ENCODE data around the gene ATP2B2.

ATP2B2 gene

GRCh38 chr3:10509325-10509724 lies 3.9 kb upstream of the ATP2B2 start:
- Histone ChIP-seq H3K79me1 (ENCODE audit: low read depth, low read length) (no peaks in the 10 kb centered on the region), H3K9me3 (replicated peaks in 1 of 2; ENCODE audit: control insufficient read depth in 2 of 2, insufficient read depth in 1 of 2, low read depth in 1 of 2, low read length in 2 of 2) (no peaks in the 10 kb centered on the region)
- no CpG with 5 or more reads among the region's 7 CpGs for WGBS, 2 donors (ENCODE audit: extremely low coverage in 2 of 2, insufficient read length in 2 of 2, insufficient replicate concordance in 1 of 2)

DNA sequence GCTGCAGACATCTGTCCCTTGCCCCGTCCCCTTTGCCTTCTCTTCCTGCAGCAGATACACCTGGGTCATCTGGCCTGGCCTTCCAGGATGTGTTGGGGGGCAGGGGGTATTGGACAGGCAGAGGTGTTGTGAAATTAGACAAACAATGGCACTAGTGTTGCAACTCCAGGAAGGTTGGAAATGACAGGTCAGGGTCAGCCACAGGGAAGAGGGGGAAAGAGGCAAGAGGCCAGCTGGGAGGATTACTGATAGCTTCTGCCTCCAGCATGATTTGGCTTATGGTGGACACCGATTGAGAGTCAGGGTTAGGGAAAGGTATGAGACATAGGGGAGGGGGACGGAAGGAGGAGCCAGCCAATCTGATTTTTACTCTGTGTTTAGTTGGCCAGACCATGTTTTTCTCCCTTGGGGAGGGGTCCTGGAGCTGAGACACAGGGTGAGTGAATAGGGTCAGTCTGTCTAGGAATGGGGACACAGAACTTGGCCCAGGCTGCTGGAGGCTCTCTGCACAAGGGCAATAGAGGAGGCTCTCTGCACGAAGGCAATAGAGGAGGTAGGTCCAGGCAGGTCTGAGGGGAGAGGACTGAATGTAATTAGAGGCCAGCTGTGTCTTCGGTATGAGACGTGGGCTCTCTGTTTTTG lies 3.4 kb upstream of the ATP2B2 start:
- peaks cover 0 to 52% (median 14%) of the 10 kb centered on the region in 3 experiments for H3K27me3 ChIP-seq (ENCODE audit: control insufficient read depth in 3 of 3, insufficient read depth in 3 of 3, low read depth in 1 of 3, low read length in 3 of 3)
- no peak overlapping the region for H4K8ac ChIP-seq (ENCODE audit: low read depth, low read length)
- WGBS, 2 donors (ENCODE audit: extremely low coverage in 2 of 2, insufficient read length in 2 of 2, insufficient replicate concordance in 1 of 2) = no CpG with 5 or more reads among the region's 6 CpGs
- H3K4me2 ChIP-seq (ENCODE audit: insufficient read depth, low read length, poor library complexity, severe bottlenecking) = no peak overlapping the region
- H3K23ac ChIP-seq (ENCODE audit: low read depth, low read length, poor library complexity) = no peak overlapping the region
- H4K91ac ChIP-seq (ENCODE audit: low read depth, low read length, poor library complexity) = no peak overlapping the region
- no peak overlapping the region for H2BK12ac ChIP-seq (ENCODE audit: low read length)
- no peak overlapping the region for H3K4ac ChIP-seq (ENCODE audit: low read length)
- no peak overlapping the region for H3K4me3 ChIP-seq (ENCODE audit: low read length in 2 of 2)
- H3K9ac ChIP-seq (ENCODE audit: low read depth, low read length, poor library complexity) = no peak overlapping the region
- no peak overlapping the region for H3K27ac ChIP-seq (replicated peaks; ENCODE audit: low read length)
- DNase-seq (ENCODE audit: low spot score) = no peak
- no peak overlapping the region for H3K14ac ChIP-seq (ENCODE audit: low read length)
- H3K18ac ChIP-seq (ENCODE audit: low read length) = no peak overlapping the region
- H3K79me1 ChIP-seq (ENCODE audit: low read depth, low read length) = no peaks in the 10 kb centered on the region
- H2AFZ ChIP-seq (ENCODE audit: low read length) = no peak overlapping the region
- no peak overlapping the region for H2BK15ac ChIP-seq (ENCODE audit: low read length)
- H3K9me3 ChIP-seq (replicated peaks in 1 of 2; ENCODE audit: control insufficient read depth in 2 of 2, insufficient read depth in 1 of 2, low read depth in 1 of 2, low read length in 2 of 2) = peaks cover 0 to under 1% of the 10 kb centered on the region in 2 donors
- H2BK5ac ChIP-seq (ENCODE audit: low read length) = no peak overlapping the region
- no peak overlapping the region for H2BK120ac ChIP-seq (ENCODE audit: low read depth, low read length)
- no peaks in the 10 kb centered on the region for H3K36me3 ChIP-seq (replicated peaks in 1 of 2; ENCODE audit: control insufficient read depth in 2 of 2, insufficient read depth in 2 of 2, low read length in 2 of 2)
- no peak overlapping the region for H2AK5ac ChIP-seq (ENCODE audit: low read depth, low read length)
- peaks cover 0 to 14% of the 10 kb centered on the region in 2 donors for H3K4me1 ChIP-seq (ENCODE audit: control insufficient read depth in 2 of 2, insufficient read depth in 1 of 2, low read depth in 1 of 2, low read length in 2 of 2)

More at GRCh38 chr3:10509325-10509724, 3.9 kb upstream of the ATP2B2 start:
- Histone ChIP-seq H4K8ac (ENCODE audit: low read depth, low read length) (no peak overlapping the region), H2BK120ac (ENCODE audit: low read depth, low read length) (no peak overlapping the region), H3K23ac (ENCODE audit: low read depth, low read length, poor library complexity) (no peak overlapping the region), H3K36me3 (replicated peaks in 1 of 2; ENCODE audit: control insufficient read depth in 2 of 2, insufficient read depth in 2 of 2, low read length in 2 of 2) (no peaks in the 10 kb centered on the region), H3K18ac (ENCODE audit: low read length) (no peak overlapping the region), H3K27ac (replicated peaks; ENCODE audit: low read length) (no peak overlapping the region), H2AFZ (ENCODE audit: low read length) (no peak overlapping the region), H2BK15ac (ENCODE audit: low read length) (peak overlapping the region; percentile 9), H2AK5ac (ENCODE audit: low read depth, low read length) (peak overlapping the region; percentile 47), H3K9ac (ENCODE audit: low read depth, low read length, poor library complexity) (no peak overlapping the region), H4K91ac (ENCODE audit: low read depth, low read length, poor library complexity) (no peak overlapping the region), H3K4ac (ENCODE audit: low read length) (no peak overlapping the region), H3K4me3 (ENCODE audit: low read length in 2 of 2) (no peak overlapping the region), H3K4me1 (ENCODE audit: control insufficient read depth in 2 of 2, insufficient read depth in 1 of 2, low read depth in 1 of 2, low read length in 2 of 2) (peaks cover 0 to 14% of the 10 kb centered on the region in 2 donors), H3K27me3 (ENCODE audit: control insufficient read depth in 3 of 3, insufficient read depth in 3 of 3, low read depth in 1 of 3, low read length in 3 of 3) (peaks cover 0 to 46% (median 14%) of the 10 kb centered on the region in 3 experiments), H2BK5ac (ENCODE audit: low read length) (peak overlapping the region; percentile 19), H2BK12ac (ENCODE audit: low read length) (no peak overlapping the region), H3K14ac (ENCODE audit: low read length) (no peak overlapping the region), H3K4me2 (ENCODE audit: insufficient read depth, low read length, poor library complexity, severe bottlenecking) (no peak overlapping the region)
- no peak for DNase-seq (ENCODE audit: low spot score)

GRCh38 chr3:10508235-10508618 lies 2.8 kb upstream of the ATP2B2 start:
- Histone ChIP-seq H2AFZ (ENCODE audit: low read length) (no peak overlapping the region), H4K8ac (ENCODE audit: low read depth, low read length) (no peak overlapping the region), H4K91ac (ENCODE audit: low read depth, low read length, poor library complexity) (no peak overlapping the region), H3K27me3 (ENCODE audit: control insufficient read depth in 3 of 3, insufficient read depth in 3 of 3, low read depth in 1 of 3, low read length in 3 of 3) (peaks cover 0 to 57% (median 16%) of the 10 kb centered on the region in 3 experiments), H3K9ac (ENCODE audit: low read depth, low read length, poor library complexity) (no peak overlapping the region), H3K27ac (replicated peaks; ENCODE audit: low read length) (no peak overlapping the region), H3K79me1 (ENCODE audit: low read depth, low read length) (no peaks in the 10 kb centered on the region), H2BK120ac (ENCODE audit: low read depth, low read length) (no peak overlapping the region), H3K4me1 (ENCODE audit: control insufficient read depth in 2 of 2, insufficient read depth in 1 of 2, low read depth in 1 of 2, low read length in 2 of 2) (peaks cover 0 to 14% of the 10 kb centered on the region in 2 donors), H3K4ac (ENCODE audit: low read length) (no peak overlapping the region), H3K18ac (ENCODE audit: low read length) (no peak overlapping the region), H2BK12ac (ENCODE audit: low read length) (no peak overlapping the region), H3K4me2 (ENCODE audit: insufficient read depth, low read length, poor library complexity, severe bottlenecking) (no peak overlapping the region), H2AK5ac (ENCODE audit: low read depth, low read length) (no peak overlapping the region), H3K4me3 (ENCODE audit: low read length in 2 of 2) (no peak overlapping the region), H3K14ac (ENCODE audit: low read length) (no peak overlapping the region), H3K23ac (ENCODE audit: low read depth, low read length, poor library complexity) (no peak overlapping the region), H3K9me3 (replicated peaks in 1 of 2; ENCODE audit: control insufficient read depth in 2 of 2, insufficient read depth in 1 of 2, low read depth in 1 of 2, low read length in 2 of 2) (peaks cover 0 to 2% of the 10 kb centered on the region in 2 donors), H3K36me3 (replicated peaks in 1 of 2; ENCODE audit: control insufficient read depth in 2 of 2, insufficient read depth in 2 of 2, low read length in 2 of 2) (no peaks in the 10 kb centered on the region), H2BK15ac (ENCODE audit: low read length) (no peak overlapping the region), H2BK5ac (ENCODE audit: low read length) (no peak overlapping the region)
- no peak for DNase-seq (ENCODE audit: low spot score)
- WGBS, 2 donors (ENCODE audit: extremely low coverage in 2 of 2, insufficient read length in 2 of 2, insufficient replicate concordance in 1 of 2) = no CpG with 5 or more reads among the region's 3 CpGs

DNA sequence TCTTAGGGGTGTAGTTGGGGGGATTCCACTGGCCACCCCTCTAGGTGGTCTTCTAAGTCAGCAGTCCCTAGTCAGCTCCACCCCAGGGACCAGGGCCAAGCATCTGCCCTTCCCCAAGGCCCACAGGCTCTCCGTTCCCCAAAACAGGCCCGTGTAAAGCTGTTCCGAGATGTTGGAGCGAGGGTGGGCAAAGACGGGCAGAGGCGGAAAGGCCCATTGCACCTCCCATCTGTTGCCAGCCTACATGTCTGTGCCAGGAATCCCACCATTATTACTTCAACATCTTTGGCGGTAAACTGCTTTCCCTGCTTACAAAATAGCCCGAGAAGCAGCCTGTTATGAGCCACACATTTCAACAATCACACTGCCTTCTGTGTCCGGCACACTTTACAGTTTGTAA lies 1.9 kb upstream of the ATP2B2 start:
- H2AK5ac ChIP-seq (ENCODE audit: low read depth, low read length) = peak overlapping the region; percentile 95
- H3K4me3 ChIP-seq (ENCODE audit: low read length in 2 of 2) = no peak overlapping the region
- no peaks in the 10 kb centered on the region for H3K36me3 ChIP-seq (replicated peaks in 1 of 2; ENCODE audit: control insufficient read depth in 2 of 2, insufficient read depth in 2 of 2, low read length in 2 of 2)
- H3K9ac ChIP-seq (ENCODE audit: low read depth, low read length, poor library complexity) = no peak overlapping the region
- no peak overlapping the region for H3K4me2 ChIP-seq (ENCODE audit: insufficient read depth, low read length, poor library complexity, severe bottlenecking)
- no peak overlapping the region for H2BK120ac ChIP-seq (ENCODE audit: low read depth, low read length)
- H3K27me3 ChIP-seq (ENCODE audit: control insufficient read depth in 3 of 3, insufficient read depth in 3 of 3, low read depth in 1 of 3, low read length in 3 of 3) = peaks cover 0 to 66% (median 16%) of the 10 kb centered on the region in 3 experiments
- no peak overlapping the region for H3K14ac ChIP-seq (ENCODE audit: low read length)
- no peaks in the 10 kb centered on the region for H3K79me1 ChIP-seq (ENCODE audit: low read depth, low read length)
- no peak overlapping the region for H2BK12ac ChIP-seq (ENCODE audit: low read length)
- peak overlapping the region; percentile 54 for H3K18ac ChIP-seq (ENCODE audit: low read length)
- H3K27ac ChIP-seq (replicated peaks; ENCODE audit: low read length) = no peak overlapping the region
- no peak overlapping the region for H3K23ac ChIP-seq (ENCODE audit: low read depth, low read length, poor library complexity)
- no peak overlapping the region for H4K91ac ChIP-seq (ENCODE audit: low read depth, low read length, poor library complexity)
- H3K4me1 ChIP-seq (ENCODE audit: control insufficient read depth in 2 of 2, insufficient read depth in 1 of 2, low read depth in 1 of 2, low read length in 2 of 2) = peaks cover 0 to 14% of the 10 kb centered on the region in 2 donors
- no peak overlapping the region for H4K8ac ChIP-seq (ENCODE audit: low read depth, low read length)
- no peak overlapping the region for H2AFZ ChIP-seq (ENCODE audit: low read length)
- no peak overlapping the region for H3K4ac ChIP-seq (ENCODE audit: low read length)
- H2BK5ac ChIP-seq (ENCODE audit: low read length) = no peak overlapping the region
- no peak for DNase-seq (ENCODE audit: low spot score)
- no CpG with 5 or more reads among the region's 9 CpGs for WGBS, 2 donors (ENCODE audit: extremely low coverage in 2 of 2, insufficient read length in 2 of 2, insufficient replicate concordance in 1 of 2)
- peaks cover 0 to 2% of the 10 kb centered on the region in 2 donors for H3K9me3 ChIP-seq (replicated peaks in 1 of 2; ENCODE audit: control insufficient read depth in 2 of 2, insufficient read depth in 1 of 2, low read depth in 1 of 2, low read length in 2 of 2)
- no peak overlapping the region for H2BK15ac ChIP-seq (ENCODE audit: low read length)
